Left ventricle myocardium inferior (tissue), 1 donor: ENCODE data around the gene ZMIZ1. TPM values are rescaled to one million over a fixed set of nuclear protein-coding genes. Genes with fewer than 3 reads are reported as not detected.
A peak's percentile ranks its signal among the peaks of the same experiment; 100 is the strongest.

Experiments used
- DNase-seq: peaks from one replicate; pipeline ENCODE4 v3.0.0-alpha.2; 2020
- H3K27ac ChIP-seq: fragments of 200-600 bp; replicated peaks from 2 replicates; pipeline ENCODE4 v1.8.0; 2021
- H3K27me3 ChIP-seq: fragments of 200-600 bp; 2 replicates; pipeline ENCODE4 v1.8.0; 2021; ENCODE audit warnings: low read depth
- H3K36me3 ChIP-seq: fragments of 200-600 bp; 2 replicates; pipeline ENCODE4 v1.8.0; 2021
- H3K4me1 ChIP-seq: fragments of 200-600 bp; 2 replicates; pipeline ENCODE4 v1.8.0; 2021
- H3K4me3 ChIP-seq: fragments of 200-600 bp; 2 replicates; pipeline ENCODE4 v1.8.0; 2021; ENCODE audit warnings: mild to moderate bottlenecking, moderate library complexity
- H3K9me3 ChIP-seq: fragments of 200-600 bp; replicated peaks from 2 replicates; pipeline ENCODE4 v1.8.0; 2021
- CTCF ChIP-seq: fragments of 200-600 bp; IDR thresholded peaks from 2 replicates; pipeline ENCODE4 v1.8.0; 2021; ENCODE audit warnings: antibody characterized with exemption, mild to moderate bottlenecking, borderline replicate concordance
- intact Hi-C: fragments of 100-400 bp; cut with micrococcal nuclease; formaldehyde crosslinking; loops from one replicate; pipeline ENCODE4 v1.11.0; 2022
- total RNA-seq: library from RNA; stranded (reverse); fragmentation: NEBNext Ultra II Directional; extraction: Animal tissue kit (Norgen Biotek cat#: 25700); gene quantifications from one replicate; pipeline ENCODE4 v1.2.1, GENCODE V29; 2021
- donor health status: DM: no; HTN: yes; CAD: no; lungs with severe emphysema.

ZMIZ1 gene
- total RNA-seq, 1 donor from 2014 or later, result 55.9 TPM

- Histone ChIP-seq H3K9me3 (no peaks in the 10 kb centered on the region), H3K27me3 (no peaks in the 10 kb centered on the region), H3K4me1 (peaks cover 100% of the 10 kb centered on the region), H3K4me3 (no peak overlapping the region), H3K27ac (peak overlapping the region; percentile 99), H3K36me3 (peaks cover 40% of the 10 kb centered on the region)
- TF ChIP-seq CTCF, result no peak
- intact Hi-C loops, result no loop called here
- peak; percentile 76 for DNase-seq
Measured at GRCh38 chr10:79127151-79127961, 58.6 kb downstream of the ZMIZ1 start.

- Histone ChIP-seq H3K27ac (peak overlapping the region; percentile 99), H3K4me1 (peaks cover 100% of the 10 kb centered on the region), H3K27me3 (no peaks in the 10 kb centered on the region), H3K36me3 (peaks cover 29% of the 10 kb centered on the region), H3K4me3 (no peak overlapping the region), H3K9me3 (no peaks in the 10 kb centered on the region)
- no peak for TF ChIP-seq CTCF
- intact Hi-C loops, result no loop called here
- no peak for DNase-seq
Measured at GRCh38 chr10:79128241-79128922, 59.6 kb downstream of the ZMIZ1 start.

- Histone ChIP-seq H3K27ac (peak overlapping the region; percentile 99), H3K4me3 (no peak overlapping the region)
Measured at GRCh38 chr10:79128923-79129305, 60.1 kb downstream of the ZMIZ1 start.

GRCh38 chr10:79129361-79129997 is 60.7 kb downstream of the ZMIZ1 start:
- peaks cover 100% of the 10 kb centered on the region for H3K4me1 ChIP-seq
- peaks cover 21% of the 10 kb centered on the region for H3K36me3 ChIP-seq
- H3K4me3 ChIP-seq, result no peak overlapping the region
- no peaks in the 10 kb centered on the region for H3K27me3 ChIP-seq
- no peaks in the 10 kb centered on the region for H3K9me3 ChIP-seq
- no peak for TF ChIP-seq CTCF
- peak overlapping the region; percentile 99 for H3K27ac ChIP-seq
- intact Hi-C loops, result no loop called here
- DNase-seq, result no peak

More at GRCh38 chr10:79128923-79129305, 60.1 kb downstream of the ZMIZ1 start:
- Histone ChIP-seq H3K4me1 (peaks cover 100% of the 10 kb centered on the region), H3K27me3 (no peaks in the 10 kb centered on the region), H3K9me3 (no peaks in the 10 kb centered on the region), H3K36me3 (peaks cover 26% of the 10 kb centered on the region)
- DNase-seq, result no peak
- TF ChIP-seq CTCF, result no peak
- intact Hi-C loops, result no loop called here

GRCh38 chr10:79130255-79130654 is 61.5 kb downstream of the ZMIZ1 start:
- Histone ChIP-seq H3K4me3 (no peak overlapping the region), H3K36me3 (peaks cover 15% of the 10 kb centered on the region), H3K4me1 (peaks cover 100% of the 10 kb centered on the region), H3K9me3 (no peaks in the 10 kb centered on the region), H3K27ac (peak overlapping the region; percentile 99), H3K27me3 (no peaks in the 10 kb centered on the region)
- no peak for DNase-seq
- intact Hi-C loops, result no loop called here
- TF ChIP-seq CTCF, result no peak
